ENCODE results near the gene CYTL1. TPM values are rescaled to one million over a fixed set of nuclear protein-coding genes. Genes with fewer than 3 reads are reported as not detected.
"Not testable (repeated sequence)": the region's sequence is repeated elsewhere in the genome, so short reads cannot be mapped to it uniquely, and the experiment has no call there.

CYTL1 gene
- total RNA-seq, 1 donor from 2014 or later = 0.85 TPM

DNA sequence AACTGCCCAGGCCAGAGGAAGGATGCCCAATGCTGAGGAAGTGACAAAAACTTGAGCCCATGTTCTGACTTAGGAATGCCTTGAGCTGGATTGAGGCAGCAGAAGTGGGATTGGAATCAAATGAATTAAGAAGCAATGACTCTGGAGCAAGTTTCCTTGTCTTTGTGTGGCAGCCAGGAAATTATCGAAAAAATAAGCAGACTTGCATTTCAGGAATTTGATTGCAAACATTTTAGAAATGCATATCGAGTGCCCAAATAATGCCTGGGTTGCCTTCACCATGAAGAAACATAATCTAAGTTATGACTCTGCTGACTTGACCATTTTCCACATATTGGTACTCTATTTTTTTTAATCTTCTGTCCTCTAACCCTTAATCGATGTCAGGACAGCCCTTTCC, 9.5 kb downstream of the CYTL1 start:
- no peak overlapping the region for H3K27ac ChIP-seq
- no peak for TF ChIP-seq CTCF (IDR thresholded peaks at IDR 0.05)
- no peaks in the 10 kb centered on the region for H3K9me3 ChIP-seq
- H3K4me1 ChIP-seq = no peaks in the 10 kb centered on the region
- H3K36me3 ChIP-seq = no peaks in the 10 kb centered on the region
- H3K4me3 ChIP-seq = no peak overlapping the region
- intact Hi-C loops (cut with DNase I) = no loop called here
- no peak for DNase-seq (ENCODE audit: low spot score in 2 of 2)
- no peaks in the 10 kb centered on the region for H3K27me3 ChIP-seq

GRCh38 chr4:5006932-5007331, 12.3 kb downstream of the CYTL1 start:
- H3K27ac ChIP-seq; H3K9me3 ChIP-seq; H3K27me3 ChIP-seq; H3K36me3 ChIP-seq; H3K4me3 ChIP-seq; H3K4me1 ChIP-seq; intact Hi-C loops (cut with DNase I); DNase-seq (ENCODE audit: low spot score in 2 of 2): not testable (repeated sequence)

DNA sequence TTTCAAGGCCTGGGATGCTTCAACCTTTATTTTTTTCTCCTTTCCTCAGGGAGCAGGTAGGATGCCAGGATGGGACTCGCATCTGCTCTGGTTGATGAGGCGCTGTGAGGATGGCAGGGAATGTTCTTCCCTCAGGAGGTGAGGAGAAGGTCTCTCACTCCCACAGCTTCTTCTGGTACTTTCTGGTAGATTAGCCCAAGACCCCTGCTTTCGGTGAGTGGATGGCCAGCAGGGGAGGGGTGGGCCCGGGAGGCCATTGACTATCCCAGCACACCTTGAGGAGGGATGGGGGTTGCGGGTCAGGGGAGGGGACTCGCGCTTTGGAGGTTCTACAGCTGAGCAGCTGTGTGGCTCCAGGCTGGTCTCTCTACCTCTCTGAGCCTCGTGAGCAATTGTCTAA, 14.8 kb downstream of the CYTL1 start:
- TF ChIP-seq CTCF (IDR thresholded peaks at IDR 0.05) = no peak
- no peak overlapping the region for H3K4me3 ChIP-seq
- no peaks in the 10 kb centered on the region for H3K9me3 ChIP-seq
- no peak for DNase-seq (ENCODE audit: low spot score in 2 of 2)
- H3K27ac ChIP-seq = no peak overlapping the region
- intact Hi-C loops (cut with DNase I) = no loop called here
- no peaks in the 10 kb centered on the region for H3K36me3 ChIP-seq
- H3K4me1 ChIP-seq = no peaks in the 10 kb centered on the region
- H3K27me3 ChIP-seq = no peaks in the 10 kb centered on the region

DNA sequence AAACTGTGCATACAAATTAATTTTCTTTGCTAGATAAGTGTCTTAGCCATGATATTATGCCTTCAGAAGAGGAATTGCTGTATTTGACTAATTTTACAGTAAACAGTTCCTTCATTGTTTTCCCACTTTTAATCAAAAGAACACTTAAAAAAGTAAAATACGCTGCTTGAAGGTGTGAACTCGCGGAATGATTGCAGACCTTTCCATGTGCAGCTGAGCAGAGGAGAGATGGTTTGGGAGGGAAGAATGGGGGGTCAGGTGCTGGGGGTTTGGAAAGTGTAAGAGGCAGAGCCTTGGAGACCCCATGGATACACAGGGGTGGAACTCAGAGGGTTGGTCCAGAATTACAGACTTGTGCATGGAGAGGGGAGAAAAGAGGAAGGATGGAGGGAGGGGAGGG, 15.3 kb downstream of the CYTL1 start:
- no peak overlapping the region for H3K27ac ChIP-seq
- no peak overlapping the region for H3K4me3 ChIP-seq
- TF ChIP-seq CTCF (IDR thresholded peaks at IDR 0.05) = no peak
- H3K9me3 ChIP-seq = no peaks in the 10 kb centered on the region
- H3K4me1 ChIP-seq = no peaks in the 10 kb centered on the region
- H3K27me3 ChIP-seq = no peaks in the 10 kb centered on the region
- DNase-seq (ENCODE audit: low spot score in 2 of 2) = no peak
- no peaks in the 10 kb centered on the region for H3K36me3 ChIP-seq
- intact Hi-C loops (cut with DNase I) = no loop called here

GRCh38 chr4:5003372-5003857, 15.8 kb downstream of the CYTL1 start:
- Histone ChIP-seq H3K27me3 (no peaks in the 10 kb centered on the region), H3K9me3 (no peaks in the 10 kb centered on the region), H3K4me1 (no peaks in the 10 kb centered on the region), H3K27ac (no peak overlapping the region), H3K36me3 (no peaks in the 10 kb centered on the region), H3K4me3 (no peak overlapping the region)
- TF ChIP-seq CTCF (IDR thresholded peaks at IDR 0.05) = no peak
- intact Hi-C loops (cut with DNase I) = no loop called here
- no peak for DNase-seq (ENCODE audit: low spot score in 2 of 2)

DNA sequence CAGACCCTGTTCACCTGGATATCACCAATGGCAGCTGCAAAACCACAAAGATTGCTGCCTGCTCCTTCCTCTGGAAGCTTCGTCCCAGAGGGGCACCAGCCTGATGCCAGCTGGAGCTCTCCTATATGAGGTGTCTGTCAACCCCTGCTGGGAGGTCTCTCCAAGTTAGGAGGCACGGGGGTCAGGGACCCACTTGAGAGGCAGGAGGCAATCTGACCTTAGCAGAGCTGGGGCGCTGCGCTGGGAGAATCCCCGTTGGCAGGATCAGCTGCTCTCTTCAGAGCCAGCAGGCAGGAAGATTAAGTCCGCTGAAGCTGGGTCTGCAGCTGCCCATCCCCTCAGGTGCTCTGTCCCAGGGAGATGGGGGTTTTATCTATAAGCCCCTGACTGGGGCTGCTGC, 17.6 kb downstream of the CYTL1 start:
- H3K27me3 ChIP-seq; H3K4me3 ChIP-seq; H3K4me1 ChIP-seq; DNase-seq (ENCODE audit: low spot score in 2 of 2); H3K36me3 ChIP-seq; H3K9me3 ChIP-seq; intact Hi-C loops (cut with DNase I); H3K27ac ChIP-seq: not testable (repeated sequence)

GRCh38 chr4:4996935-4997334, 22.3 kb downstream of the CYTL1 start:
- intact Hi-C loops (cut with DNase I) = loop anchor here (10.0 kb wide), 1 partner anchor 1278 kb away; no protein-coding TSS in a partner anchor
- H3K27ac ChIP-seq, H3K27me3 ChIP-seq: not testable (repeated sequence)

More at GRCh38 chr4:4996935-4997334, 22.3 kb downstream of the CYTL1 start:
- H3K4me3 ChIP-seq; H3K36me3 ChIP-seq; H3K4me1 ChIP-seq; DNase-seq (ENCODE audit: low spot score in 2 of 2); H3K9me3 ChIP-seq: not testable (repeated sequence)
